Ishikawa (cell line): ENCODE results near the gene NRG2.

Experiments used
- CEBPB ChIP-seq: IDR thresholded peaks from 2 replicates; pipeline ENCODE4 v1.6.1; 2012
- CREB1 ChIP-seq: IDR thresholded peaks from 2 replicates; pipeline ENCODE4 v1.6.1; 2012; ENCODE audit warnings: low read depth
- EGR1 ChIP-seq: IDR thresholded peaks from 2 replicates; pipeline ENCODE4 v1.6.1; 2012
- EP300 ChIP-seq: IDR thresholded peaks from 2 replicates; pipeline ENCODE4 v1.6.1; 2012; ENCODE audit warnings: borderline replicate concordance
- FOXM1 ChIP-seq: IDR thresholded peaks from 2 replicates; pipeline ENCODE4 v1.6.1; 2012; ENCODE audit warnings: low read depth, borderline replicate concordance
- NFIC ChIP-seq: IDR thresholded peaks from 2 replicates; pipeline ENCODE4 v1.6.1; 2012
- RAD21 ChIP-seq: IDR thresholded peaks from 2 replicates; pipeline ENCODE4 v1.6.1; 2012; ENCODE audit warnings: low read depth
- TAF1 ChIP-seq: IDR thresholded peaks from 2 replicates; pipeline ENCODE4 v1.6.1; 2012; ENCODE audit warnings: low read depth, mild to moderate bottlenecking
- TCF12 ChIP-seq: IDR thresholded peaks from 2 replicates; pipeline ENCODE4 v1.6.1; 2012; ENCODE audit warnings: low read depth
- TEAD4 ChIP-seq: IDR thresholded peaks from 2 replicates; pipeline ENCODE4 v1.6.1; 2012
- YY1 ChIP-seq: IDR thresholded peaks from 2 replicates; pipeline ENCODE4 v1.6.1; 2012; ENCODE audit warnings: low read depth
- ZBTB7A ChIP-seq: IDR thresholded peaks from 2 replicates; pipeline ENCODE4 v1.6.1; 2012; ENCODE audit warnings: low read depth
- TF ChIP-seq, protein P1 (sequence below): IDR thresholded peaks from 2 replicates; pipeline ENCODE4 v1.6.1; 2012; ENCODE audit warnings: low read depth, mild to moderate bottlenecking
- TF ChIP-seq, protein P2 (sequence below): IDR thresholded peaks from 2 replicates; pipeline ENCODE4 v1.6.1; 2012
- TF ChIP-seq, protein P3 (sequence below): IDR thresholded peaks from 2 replicates; pipeline ENCODE4 v1.6.1; 2012

NRG2 gene

DNA sequence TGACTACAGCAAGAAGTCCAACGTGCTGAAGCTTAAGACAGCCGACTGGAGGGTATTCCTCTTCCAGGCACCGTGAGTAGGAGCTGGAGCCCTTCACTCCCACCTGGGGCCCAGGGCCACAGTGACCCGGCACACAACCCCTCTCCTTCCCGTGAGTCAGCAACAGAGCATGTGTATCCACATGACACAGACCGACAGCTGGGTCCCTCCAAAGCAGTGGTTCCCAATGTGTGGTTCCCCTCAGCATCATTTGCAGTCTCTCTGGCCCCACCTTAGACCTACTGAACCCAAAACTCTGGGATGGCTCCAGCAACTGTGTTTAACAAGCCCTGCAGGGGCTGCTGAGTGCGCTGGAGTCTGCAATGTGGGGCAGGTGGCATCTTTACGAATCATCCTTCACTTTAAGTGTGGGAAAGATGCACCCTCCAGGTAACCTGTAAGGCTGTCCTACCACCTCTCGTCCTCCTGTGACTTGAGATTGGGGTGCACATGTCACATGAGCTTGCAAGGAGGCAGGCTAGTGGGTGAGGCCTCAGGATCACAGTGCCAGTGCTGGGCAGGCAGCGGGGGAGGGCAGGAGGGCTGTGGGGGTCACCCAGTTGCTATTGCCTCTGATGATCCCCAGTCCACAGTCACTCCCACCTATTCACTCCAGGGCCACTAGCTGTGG is 205.3 kb downstream of the NRG2 start:
- TF ChIP-seq CEBPB = no peak
- no peak for TF ChIP-seq TEAD4
- no peak for TF ChIP-seq CREB1
- TF ChIP-seq EGR1 = no peak
- TF ChIP-seq ZBTB7A = no peak
- no peak for TF ChIP-seq RAD21
- no peak for TF ChIP-seq NFIC
- no peak for TF ChIP-seq TCF12
- no peak for TF ChIP-seq TAF1
- TF ChIP-seq FOXM1 = no peak

DNA sequence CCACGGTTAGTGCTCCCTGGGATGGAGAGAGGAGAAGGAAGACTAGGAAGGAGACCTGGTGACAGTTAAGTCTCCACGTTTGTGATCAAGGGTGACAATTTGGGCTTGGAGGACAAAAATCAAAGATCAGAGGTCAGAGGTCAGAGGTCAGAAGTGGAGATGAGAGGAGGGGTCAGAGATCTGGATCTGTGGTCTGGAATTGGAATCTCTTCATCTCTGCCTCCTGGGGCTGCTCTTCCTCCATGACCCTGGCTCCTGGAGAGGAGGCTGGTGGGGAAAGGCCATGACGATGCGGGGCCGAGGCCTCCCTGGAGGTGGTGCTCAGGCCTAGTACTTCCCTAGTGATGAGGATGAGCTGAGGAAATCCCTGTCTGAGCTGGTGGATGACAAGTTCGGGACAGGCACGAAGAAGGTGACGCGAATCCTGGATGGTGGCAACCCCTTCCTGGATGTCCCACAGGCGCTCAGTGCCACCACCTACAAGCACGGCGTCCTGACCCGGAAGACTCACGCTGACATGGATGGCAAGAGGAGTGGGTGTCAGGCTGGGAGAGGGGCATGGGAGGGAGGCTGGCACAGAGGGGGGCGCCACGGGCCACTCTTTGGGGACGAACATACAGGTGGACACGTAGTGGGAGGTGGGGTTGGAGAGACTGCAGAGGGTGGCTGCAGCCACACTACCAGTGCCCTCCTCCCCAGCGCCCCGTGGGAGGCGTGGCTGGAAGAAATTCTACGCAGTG is 206.5 kb downstream of the NRG2 start:
- TF ChIP-seq TEAD4 = no peak
- TF ChIP-seq ZBTB7A = no peak
- no peak for TF ChIP-seq RAD21

DNA sequence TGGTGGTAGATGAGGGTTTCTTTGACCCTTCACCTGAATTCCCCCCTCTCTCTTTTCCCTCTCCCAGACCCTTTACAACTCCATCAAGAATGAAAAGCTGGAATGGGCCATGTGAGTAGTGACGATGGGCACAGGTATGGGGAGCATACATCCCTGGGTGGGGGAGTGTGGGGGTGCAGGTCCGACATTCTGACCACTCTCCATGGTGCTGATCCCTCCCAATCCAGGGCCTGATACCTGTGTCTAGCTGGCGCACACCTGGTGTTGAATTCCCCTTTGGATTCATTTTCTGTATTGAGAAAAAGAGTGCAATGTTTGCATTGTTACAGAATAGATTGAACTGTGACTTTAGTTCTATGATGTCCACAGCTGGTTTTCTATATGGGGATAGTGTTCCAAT is 207.4 kb downstream of the NRG2 start:
- TF ChIP-seq, protein P1, sequence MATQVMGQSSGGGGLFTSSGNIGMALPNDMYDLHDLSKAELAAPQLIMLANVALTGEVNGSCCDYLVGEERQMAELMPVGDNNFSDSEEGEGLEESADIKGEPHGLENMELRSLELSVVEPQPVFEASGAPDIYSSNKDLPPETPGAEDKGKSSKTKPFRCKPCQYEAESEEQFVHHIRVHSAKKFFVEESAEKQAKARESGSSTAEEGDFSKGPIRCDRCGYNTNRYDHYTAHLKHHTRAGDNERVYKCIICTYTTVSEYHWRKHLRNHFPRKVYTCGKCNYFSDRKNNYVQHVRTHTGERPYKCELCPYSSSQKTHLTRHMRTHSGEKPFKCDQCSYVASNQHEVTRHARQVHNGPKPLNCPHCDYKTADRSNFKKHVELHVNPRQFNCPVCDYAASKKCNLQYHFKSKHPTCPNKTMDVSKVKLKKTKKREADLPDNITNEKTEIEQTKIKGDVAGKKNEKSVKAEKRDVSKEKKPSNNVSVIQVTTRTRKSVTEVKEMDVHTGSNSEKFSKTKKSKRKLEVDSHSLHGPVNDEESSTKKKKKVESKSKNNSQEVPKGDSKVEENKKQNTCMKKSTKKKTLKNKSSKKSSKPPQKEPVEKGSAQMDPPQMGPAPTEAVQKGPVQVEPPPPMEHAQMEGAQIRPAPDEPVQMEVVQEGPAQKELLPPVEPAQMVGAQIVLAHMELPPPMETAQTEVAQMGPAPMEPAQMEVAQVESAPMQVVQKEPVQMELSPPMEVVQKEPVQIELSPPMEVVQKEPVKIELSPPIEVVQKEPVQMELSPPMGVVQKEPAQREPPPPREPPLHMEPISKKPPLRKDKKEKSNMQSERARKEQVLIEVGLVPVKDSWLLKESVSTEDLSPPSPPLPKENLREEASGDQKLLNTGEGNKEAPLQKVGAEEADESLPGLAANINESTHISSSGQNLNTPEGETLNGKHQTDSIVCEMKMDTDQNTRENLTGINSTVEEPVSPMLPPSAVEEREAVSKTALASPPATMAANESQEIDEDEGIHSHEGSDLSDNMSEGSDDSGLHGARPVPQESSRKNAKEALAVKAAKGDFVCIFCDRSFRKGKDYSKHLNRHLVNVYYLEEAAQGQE = peak; percentile 93
- TF ChIP-seq, protein P2, sequence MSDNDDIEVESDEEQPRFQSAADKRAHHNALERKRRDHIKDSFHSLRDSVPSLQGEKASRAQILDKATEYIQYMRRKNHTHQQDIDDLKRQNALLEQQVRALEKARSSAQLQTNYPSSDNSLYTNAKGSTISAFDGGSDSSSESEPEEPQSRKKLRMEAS = no peak
- 0 out of 2 replicates have a peak, but pooled peaks have one; percentile 32 for TF ChIP-seq YY1

DNA sequence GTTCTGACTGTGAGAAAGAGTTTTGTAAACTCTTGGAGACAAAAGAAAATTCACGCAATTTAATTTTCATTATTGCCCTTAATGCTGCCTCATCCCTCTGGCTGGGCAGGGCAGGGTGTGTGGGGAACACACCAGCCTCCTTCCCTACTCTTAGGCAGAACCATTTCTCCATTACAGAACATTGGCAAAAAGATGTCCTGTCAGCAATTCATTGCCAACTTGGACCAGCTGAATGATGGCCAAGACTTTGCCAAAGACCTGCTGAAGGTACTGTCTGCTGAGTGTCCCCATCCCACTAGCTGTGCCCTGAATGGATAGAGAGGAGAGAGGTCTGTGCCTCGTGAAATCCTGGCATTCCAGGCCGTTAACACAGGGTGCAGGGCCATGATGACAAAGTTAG is 209.6 kb downstream of the NRG2 start:
- TF ChIP-seq CREB1 (no peak), YY1 (no peak), FOXM1 (no peak), TCF12 (no peak), EP300 (no peak), RAD21 (no peak), TAF1 (no peak)

DNA sequence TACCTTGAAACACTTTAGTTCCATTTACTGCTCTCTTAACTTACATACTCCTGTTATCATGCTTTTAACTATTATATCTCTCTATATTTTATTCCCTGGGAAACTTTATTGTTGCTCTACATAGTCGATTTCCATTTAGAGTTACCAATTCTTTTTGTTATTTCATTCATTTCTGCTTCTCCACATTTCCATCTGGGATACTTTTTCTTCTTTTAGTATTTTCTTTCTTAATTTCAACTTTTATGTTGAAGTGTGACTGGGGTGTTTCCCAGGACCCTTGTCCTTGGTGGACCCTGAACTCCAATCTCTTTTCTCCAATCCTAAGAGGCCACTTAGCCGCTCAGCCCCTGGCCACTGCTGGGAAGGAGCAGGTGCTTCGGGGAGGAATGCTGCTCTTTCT is 211.5 kb downstream of the NRG2 start:
- TF ChIP-seq FOXM1 (no peak), EGR1 (no peak), TEAD4 (no peak), NFIC (no peak)
- TF ChIP-seq, protein P1 = no peak

DNA sequence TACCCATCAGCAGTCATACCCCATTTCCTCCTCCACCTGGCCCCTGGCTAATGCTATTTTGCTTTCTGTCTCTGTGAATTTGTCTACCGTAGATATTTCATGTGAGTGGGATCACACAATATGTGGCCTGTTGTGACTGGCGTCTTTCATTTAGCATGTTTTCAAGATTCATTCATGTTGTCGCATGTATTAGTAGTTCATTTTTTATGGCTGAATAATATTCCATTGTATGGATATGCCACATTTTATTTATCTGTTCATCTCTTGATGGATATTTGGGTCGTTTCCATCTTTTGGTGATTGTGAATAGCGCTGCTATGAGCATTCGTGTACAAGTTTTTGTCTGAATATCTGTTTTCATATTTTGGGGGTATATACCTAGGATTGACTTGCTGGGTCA is 213.6 kb downstream of the NRG2 start:
- no peak for TF ChIP-seq FOXM1
- TF ChIP-seq TAF1 = no peak
- TF ChIP-seq, protein P3, sequence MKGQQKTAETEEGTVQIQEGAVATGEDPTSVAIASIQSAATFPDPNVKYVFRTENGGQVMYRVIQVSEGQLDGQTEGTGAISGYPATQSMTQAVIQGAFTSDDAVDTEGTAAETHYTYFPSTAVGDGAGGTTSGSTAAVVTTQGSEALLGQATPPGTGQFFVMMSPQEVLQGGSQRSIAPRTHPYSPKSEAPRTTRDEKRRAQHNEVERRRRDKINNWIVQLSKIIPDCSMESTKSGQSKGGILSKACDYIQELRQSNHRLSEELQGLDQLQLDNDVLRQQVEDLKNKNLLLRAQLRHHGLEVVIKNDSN = no peak
- no peak for TF ChIP-seq RAD21
- TF ChIP-seq ZBTB7A = no peak
- TF ChIP-seq, protein P1 = no peak
- TF ChIP-seq EP300 = no peak
